Stimulated activated CD4-positive, alpha-beta T cell treated with anti-CD3 and anti-CD28 coated beads, Interleukin-15, amount 100 ng/mL, for 24 hours (primary cell): Measurements from ENCODE around the gene NDUFA6.
"Not testable (repeated sequence)": the region's sequence is repeated elsewhere in the genome, so short reads cannot be mapped to it uniquely, and the experiment has no call there.

ENCODE experiments used
- DNase-seq: peaks from one replicate; pipeline ENCODE4 v3.0.0-alpha.2; 2020

Gene NDUFA6

DNA sequence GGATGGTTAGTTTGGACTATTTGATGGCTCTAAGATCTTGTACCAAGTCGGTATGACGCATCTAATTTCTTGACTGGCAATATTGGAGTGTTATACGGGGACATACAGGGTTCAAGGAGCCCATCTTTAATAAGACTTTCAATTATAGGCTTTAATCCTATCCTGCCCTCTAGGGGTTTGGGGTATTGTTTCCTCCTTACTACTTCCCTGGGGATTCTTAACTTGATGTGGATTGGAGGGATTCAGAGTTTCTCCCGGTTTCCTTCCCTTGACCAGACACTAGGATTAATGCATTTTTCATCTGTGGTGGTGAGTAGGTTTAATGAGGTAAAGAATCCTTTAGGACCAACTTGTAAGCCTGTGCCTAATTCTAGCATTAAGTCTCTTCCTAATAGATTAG, 21.2 kb upstream of the NDUFA6 start:
- DNase-seq = no peak

GRCh38 chr22:42108848-42109247, 18.3 kb upstream of the NDUFA6 start:
- DNase-seq = no peak

DNA sequence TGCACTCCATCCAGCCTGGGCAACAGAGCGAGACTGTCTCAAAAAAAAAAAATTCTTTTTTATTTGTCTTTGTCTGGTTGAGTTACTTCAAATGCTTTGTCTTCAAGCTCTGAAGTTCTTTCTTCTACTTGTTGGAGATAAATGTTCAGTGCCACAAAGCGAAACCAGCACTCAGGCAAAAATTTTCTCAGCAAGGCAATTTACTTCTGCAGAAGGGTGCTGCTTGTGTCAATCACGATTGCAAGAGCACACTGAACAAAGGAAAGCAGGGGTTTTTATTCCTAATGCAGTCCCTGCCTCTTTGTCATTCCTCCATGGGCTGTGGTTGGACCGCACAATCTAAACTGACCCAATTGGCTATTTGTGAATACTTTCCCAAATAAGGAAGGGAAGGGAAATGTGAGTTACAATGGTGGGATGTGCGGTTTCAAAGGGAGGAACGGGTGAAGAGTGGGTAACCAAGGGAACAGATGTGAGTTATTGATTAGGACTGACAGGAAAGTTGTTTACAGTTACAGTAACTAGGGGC, 13.8 kb upstream of the NDUFA6 start:
- DNase-seq = not testable (repeated sequence)

DNA sequence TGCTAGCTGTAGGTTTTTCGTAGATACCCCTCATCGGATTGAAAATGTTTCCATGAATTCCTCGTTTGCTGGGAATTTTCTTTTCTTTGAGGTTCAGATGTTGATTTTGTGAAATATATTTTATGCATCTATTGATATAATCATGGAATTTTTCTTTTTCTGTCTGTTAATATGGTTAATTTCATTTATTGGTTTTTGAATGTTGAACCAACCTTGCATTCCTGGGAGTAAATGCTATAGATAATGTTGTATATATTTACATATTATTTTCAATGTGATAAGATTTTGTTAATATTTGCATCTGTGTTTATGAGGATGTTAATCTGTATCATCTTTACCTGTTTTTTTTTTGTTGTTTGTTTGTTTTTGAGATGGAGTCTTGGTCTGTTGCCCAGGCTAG, 10.6 kb upstream of the NDUFA6 start:
- no peak for DNase-seq

DNA sequence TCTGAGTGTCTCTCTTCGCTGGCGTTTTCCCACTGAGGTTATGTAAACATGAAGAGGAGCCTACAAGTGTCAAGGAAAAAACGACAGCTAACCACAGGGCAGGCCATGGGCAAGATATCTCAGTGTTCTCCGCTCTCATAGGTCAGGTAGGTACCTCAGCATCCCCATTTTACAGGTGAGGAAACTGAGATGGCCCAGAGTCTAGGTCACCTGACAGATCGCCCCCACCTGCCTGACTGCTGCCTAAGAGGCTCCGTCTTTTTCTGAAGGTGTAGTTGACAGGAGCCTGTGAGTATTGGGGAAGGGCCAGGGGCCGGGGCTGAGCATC, 847 bp upstream of the NDUFA6 start:
- no peak for DNase-seq

GRCh38 chr22:42086051-42086450, 4.5 kb downstream of the NDUFA6 start:
- DNase-seq = no peak

DNA sequence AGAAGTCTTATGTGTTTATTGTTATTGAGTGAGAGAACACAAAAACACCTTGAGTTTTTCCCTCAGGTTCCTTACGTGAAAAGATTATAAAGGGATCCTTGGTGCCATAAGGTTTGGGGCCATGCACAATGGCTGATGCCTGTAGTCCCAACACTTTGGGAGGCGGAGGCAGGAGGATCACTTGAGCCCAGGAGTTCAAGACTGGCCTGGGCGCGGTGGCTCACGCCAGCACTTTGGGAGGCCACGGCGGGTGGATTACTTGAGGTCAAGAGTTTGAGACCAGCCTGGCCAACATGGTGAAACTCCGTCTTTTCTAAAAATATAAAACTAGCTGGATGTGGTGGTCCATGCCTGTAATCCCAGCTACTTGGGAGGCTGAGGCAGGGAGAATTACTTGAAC, 5.7 kb downstream of the NDUFA6 start:
- no peak for DNase-seq

DNA sequence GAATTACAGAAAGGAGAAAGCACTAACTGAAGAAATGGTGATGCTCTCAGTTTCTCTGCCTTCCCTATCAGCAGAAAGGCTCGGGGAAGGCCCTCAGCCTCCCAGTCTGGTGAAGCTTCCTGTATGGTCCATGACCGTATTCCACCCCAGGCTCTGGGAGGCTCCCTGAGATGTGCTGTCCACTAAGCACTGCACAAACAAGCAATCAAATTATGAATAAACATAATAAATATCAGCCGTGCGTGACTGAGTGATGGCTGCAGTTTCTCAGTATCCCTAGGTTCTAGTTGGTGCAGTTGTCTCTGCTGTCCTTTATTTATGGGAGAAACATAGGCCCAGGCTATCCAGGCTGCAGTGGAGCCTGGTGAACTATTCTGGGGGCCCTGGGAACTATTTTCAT, 7.5 kb downstream of the NDUFA6 start:
- no peak for DNase-seq

- DNase-seq = peak; percentile 35
These were observed 10.3 kb downstream of the NDUFA6 start for GRCh38 chr22:42080287-42080686.

DNA sequence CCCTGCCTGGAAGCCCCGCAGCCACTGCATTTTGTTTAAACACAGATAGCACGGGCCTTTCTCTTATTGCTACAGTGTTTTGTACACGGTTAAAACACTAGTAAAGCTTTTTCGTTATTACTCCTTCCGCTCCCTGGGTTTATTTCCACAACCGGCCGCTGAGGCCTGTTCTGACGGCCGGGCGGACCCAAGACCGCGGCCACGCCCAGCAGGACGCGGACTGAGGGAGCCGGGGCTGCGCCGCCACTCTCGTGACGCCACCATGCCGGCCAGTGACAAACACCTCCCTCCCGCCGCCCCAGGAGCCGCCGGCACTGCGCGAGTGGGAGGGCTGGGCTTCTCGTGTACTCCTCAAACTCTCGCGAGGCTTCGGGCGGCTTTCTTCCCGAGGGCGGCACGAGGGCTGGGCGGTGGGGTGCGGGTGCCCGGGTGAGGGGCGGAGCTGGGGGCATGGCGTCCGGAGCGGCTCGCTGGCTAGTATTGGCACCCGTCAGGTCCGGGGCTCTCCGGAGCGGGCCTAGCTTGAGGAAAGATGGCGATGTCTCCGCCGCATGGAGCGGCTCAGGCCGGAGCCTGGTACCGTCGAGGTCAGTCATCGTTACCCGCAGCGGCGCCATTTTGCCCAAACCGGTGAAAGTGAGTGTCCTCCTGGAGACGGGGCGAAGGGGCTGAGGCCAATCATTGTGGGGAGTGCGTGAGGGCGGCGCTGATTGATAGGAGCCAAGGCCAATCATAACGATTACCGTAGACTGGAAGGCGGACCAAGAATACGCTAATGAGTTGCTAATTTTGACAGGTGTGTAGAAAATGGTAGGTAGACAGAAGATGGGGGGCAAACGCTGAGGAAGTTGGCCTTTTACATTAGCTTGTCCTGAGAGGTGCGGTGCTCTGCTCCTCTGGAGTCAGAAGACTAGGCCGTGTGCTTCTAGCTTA, 11.0 kb downstream of the NDUFA6 start, which contains the start of gene SMDT1:
TSS of gene SMDT1 (plus strand) at position 382 of the 933 bp plus-strand sequence. CDS start at position 451, 69 bp downstream.
- peak; percentile 99 for DNase-seq

DNA sequence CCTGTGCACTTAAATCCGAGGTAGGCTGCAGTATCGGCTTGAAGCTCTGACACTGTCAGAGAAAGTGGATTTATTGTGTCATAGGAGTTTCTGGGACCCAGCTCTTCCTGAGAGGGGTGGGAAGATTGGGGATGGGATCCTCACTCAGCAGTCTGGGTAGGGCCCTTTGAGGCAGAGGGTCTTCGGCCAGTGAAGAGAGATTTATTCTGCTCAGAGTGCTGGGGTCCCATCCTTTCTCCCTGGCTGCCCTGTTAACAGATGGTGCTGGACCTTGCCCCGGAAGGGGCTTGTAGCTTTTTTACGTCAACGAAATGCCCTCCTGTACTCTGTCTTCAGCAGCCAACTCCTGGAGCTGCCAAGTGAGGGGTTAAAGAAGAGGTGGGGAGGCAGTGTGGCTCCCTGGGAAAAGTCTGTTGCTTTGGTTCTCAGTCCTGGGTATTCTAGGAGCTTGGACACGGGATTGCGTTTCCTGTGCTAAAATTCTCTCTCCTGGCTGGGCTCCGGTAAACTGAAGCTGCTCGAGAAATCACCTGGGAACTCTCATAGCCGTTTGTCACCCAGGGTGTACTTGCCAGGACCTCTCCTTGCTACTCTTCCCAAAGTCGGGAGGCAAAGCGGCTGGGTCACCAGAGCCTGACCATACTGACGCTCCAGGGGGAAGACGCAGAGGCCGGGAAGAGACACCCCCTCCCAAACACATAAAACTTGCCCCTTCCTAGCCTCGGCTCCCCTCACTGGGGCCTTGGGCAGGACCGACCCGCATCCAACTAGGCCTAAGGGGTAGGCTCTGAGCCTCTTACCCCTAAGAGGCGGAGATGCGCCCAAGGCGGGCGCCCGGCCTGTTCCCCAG, 11.9 kb downstream of the NDUFA6 start:
- no peak for DNase-seq

GRCh38 chr22:42077486-42078125, 13.0 kb downstream of the NDUFA6 start:
- DNase-seq = no peak

- DNase-seq = no peak
These were observed 13.6 kb downstream of the NDUFA6 start for GRCh38 chr22:42076764-42077485.

DNA sequence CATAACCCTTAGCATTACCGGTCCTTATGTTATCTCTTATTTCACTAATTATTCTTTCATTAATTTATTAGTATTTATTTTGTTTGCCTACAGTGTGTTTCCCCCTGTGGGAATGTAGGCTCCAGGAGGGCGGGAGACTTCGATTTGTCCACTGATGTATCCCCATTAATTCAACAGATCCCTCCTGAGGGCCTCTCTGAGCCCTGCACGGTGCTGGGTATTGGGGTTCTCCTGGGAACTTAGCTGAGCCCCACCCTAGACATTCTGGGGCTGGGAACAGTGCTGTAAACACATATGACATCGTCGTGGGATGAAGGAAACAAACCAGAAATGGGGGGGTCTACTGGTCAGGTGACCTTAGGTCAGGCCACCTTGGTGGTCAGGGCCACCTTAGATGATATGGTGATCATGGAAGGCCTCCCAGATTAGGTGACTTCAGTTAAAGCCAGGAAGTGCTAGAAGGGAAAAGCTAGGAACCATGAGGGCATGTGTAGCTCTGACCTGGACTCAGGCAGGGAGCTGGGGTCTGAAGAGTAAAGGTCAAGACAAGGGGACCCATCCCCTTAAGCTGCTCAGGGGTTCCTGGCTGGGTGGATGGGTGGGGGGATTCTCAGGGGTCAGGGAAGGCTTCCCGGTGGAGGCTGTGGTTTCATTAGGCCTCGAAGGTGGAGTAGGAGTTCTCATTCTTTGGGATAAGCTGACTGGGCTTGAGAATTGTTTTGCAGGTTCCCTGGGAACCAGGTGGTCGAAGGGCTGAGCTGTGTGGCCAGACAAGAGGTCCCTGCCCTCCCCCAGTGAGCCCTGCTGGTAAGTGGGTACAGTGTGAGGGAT, 15.5 kb downstream of the NDUFA6 start:
- no peak for DNase-seq

DNA sequence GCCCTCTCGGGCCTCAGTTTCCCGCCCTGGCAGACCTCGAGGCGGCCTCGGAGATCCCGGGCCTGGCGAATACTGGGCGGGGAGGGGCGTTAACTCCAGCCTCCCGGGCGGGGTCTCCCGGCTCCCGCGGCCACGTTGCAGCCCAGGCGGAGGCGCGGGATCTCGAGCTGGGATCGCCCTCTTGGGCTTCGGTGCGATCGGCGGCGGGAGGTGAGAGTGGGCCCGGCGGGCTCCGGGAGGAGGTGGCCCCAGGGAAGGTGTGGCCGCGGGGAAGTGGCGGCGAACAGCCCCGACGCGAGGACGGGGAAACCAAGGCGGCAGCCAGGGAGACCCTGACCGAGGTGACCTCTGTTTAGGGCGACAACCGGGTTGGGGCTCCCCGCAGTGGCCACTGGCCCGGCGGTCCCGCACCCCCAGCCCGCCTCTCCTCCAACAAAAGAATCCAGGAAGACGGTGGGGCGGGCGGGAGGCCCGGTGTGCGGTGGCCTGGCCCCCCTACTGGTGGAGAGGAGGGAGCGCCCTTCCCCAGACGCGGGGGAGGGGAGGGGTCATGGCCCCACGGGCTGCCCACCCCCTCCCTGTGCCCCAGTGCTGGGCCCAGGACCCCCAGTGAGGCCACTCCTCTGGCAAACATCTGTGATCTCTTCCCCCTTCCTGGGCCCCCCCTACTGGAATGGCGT, 16.3 kb downstream of the NDUFA6 start, which contains the start of gene PHETA2:
TSS of gene PHETA2 (plus strand) at position 117 of the 680 bp plus-strand sequence. CDS start 3,046 bp downstream, outside the sequence.
- peak; percentile 71 for DNase-seq

- no peak for DNase-seq
These were observed 16.9 kb downstream of the NDUFA6 start for GRCh38 chr22:42073621-42074041.

- DNase-seq = no peak
These were observed 17.8 kb downstream of the NDUFA6 start for GRCh38 chr22:42072606-42073330.

DNA sequence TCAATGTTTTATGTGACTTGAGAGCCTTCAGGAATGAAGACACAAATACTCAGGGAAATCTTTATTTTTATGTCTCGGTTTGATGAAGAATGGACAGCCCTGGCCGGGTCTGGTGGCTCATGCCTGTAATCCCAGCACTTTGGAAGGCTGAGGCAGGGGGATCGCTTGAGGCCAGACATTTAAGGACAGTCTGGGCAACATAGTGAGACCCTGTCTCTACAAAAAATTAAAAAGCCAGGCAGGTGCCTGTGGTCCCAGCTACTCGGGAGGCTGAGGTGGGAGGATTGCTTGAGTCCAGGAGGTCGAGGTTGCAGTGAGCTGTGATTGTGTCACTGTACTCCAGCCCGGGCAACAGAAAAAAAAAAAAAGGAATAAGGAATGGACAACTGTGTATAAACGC, 19.1 kb downstream of the NDUFA6 start:
- not testable (repeated sequence) for DNase-seq

DNA sequence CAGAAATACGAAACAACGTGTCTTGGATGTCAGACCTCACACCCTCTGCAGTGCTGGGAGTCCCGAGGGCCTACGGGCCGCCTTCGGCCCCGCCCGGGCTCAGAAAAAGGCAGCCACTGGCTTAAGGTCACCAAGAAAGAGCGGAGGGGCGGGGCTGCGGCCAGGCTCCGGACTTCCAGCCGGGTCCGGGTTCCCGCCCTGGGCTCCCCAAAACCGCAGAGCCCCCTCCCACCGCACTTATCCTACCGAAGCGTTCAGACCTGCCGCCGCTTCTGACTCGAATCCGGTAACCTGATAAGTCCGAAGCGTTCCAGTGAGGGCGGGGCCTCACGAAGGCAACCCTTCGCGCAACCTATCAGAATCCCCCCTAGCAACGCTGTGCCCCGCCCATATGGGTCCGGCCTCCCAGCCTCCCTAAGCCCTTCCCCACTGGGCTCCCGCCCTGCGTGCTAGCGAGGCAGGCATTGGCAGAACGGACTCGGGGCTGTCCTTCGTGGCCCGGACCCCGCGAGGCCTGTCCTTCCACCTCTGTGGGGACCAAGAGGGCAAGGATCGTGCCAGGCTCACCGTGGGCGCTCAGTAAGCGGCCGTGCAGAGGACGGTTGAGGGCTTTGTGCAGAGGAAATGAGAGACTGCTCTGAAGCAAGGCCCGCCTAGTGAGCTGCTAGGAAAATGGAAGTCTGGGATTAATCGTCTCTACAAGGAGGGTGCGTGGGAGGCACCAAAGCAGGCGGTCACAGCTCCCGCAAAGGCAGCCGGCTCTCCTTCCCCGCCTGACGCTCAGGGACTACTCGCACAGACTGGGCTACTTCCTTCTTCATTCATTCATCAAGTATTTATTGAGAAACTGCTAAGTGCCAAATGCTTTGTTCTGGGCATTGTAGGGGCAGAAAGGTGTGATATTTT, 19.8 kb downstream of the NDUFA6 start, which contains the start of gene NAGA:
TSS of gene NAGA (minus strand) at position 296 of the 906 bp plus-strand sequence. CDS start 515 bp downstream, outside the sequence.
- DNase-seq = peak; percentile 97
